HG02973 (cell line): ENCODE measurements around the gene CHST14.
A peak's percentile ranks its signal among the peaks of the same experiment; 100 is the strongest.

Source experiments
- ATAC-seq: cut with Tn5 transposase; IDR thresholded peaks from one replicate; pipeline ENCODE4 v1.9.1; 2021; ENCODE audit warnings: moderate library complexity; ENCODE audit not compliant: unreplicated experiment

CHST14 gene

GRCh38 chr15:40461958-40462357 lies 8.8 kb upstream of the CHST14 start:
- ATAC-seq = no peak

DNA sequence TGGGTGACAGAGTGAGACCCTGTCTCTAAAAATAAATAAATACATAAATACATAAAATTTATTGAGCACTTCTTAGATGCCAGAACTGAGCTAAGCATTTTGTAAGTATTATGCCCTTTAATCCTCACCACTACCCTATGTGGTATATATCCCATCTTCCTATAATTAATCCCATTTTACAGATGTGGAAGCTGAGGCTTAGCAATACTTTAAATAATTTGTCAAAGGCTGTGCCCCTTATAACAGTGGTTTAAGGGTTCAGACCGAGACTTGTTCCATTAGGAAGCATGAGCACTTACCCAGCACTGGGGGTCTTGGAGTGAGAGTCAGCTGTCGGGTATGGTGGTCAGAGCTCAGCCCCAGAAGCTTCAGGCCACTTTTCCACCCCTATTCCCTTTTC lies 7.5 kb upstream of the CHST14 start:
- ATAC-seq = no peak

- ATAC-seq = no peak
These were observed 6.8 kb upstream of the CHST14 start for GRCh38 chr15:40463886-40464545.

DNA sequence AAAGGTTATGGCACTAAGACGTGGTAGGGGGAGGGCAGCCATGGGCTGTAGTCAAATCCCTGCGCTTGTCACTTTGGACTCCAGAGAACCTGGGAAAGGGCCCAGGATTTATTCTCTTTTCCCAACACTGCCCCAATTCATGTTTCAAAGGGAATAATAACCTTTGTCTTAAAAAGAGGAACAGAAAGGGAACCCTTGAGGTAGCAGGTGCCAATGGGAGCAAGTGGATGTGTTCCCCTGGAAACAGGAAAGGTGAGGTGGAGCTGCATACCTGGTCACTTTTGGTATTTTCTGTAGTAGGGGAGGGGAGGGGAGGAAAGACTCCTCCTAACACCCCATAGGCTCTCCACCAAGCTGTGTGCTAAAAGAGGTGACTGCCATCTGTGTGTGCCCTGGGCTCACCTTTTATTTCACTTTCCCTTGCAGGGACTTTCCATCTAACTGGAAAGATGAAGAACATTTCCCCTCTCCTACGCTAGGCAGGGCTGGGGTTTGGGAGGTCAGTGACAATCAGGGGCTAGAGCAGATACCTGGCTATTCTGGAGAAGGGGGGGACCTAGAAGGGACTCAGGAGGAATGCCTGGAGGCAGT lies 6.1 kb upstream of the CHST14 start:
- no peak for ATAC-seq

DNA sequence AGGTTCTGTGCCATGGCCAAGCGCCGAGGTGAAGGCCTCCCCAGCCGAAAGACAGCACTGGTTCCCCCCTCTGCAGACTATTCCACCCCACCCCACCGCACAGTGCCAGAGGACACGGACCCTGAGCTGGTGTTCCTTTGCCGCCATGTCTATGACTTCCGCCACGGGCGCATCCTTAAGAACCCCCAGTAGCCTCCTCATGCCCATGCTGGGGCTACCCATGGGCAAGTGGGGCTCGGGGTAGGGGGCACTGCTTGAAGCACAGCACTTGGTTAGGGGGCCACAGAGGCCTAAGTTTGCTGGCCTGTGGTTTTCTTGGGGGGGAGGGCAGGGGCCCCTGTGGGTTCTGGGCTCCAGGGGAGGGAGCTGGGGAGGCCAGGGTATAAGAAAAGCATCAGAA lies 4.8 kb upstream of the CHST14 start:
- no peak for ATAC-seq

- ATAC-seq = no peak
These were observed 4.1 kb upstream of the CHST14 start for GRCh38 chr15:40466426-40467260.

- no peak for ATAC-seq
These were observed 3.5 kb upstream of the CHST14 start for GRCh38 chr15:40467261-40467615.

DNA sequence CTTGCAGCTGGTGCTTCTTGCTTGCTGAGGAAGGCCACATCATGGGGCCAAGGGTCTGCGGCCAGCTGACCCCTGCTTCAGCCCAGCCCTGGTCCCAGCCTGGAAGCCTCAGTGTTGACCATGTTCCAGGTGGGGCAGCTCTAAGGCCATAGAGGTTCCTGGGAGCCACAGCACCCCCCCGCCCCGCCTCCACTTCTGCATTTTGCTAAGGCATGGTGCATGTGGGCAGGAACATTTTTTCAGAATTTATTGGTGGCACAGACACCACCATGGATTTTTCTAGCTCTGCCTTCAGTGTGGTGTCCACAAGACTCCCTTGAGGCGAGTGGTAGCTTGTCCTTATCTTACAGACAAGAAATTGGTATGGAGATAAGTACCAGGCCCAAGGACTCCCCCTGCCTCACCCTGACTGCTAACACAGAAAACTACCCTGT lies 1.9 kb upstream of the CHST14 start:
- no peak for ATAC-seq

GRCh38 chr15:40469776-40470390 lies 901 bp upstream of the CHST14 start:
- ATAC-seq = no peak

DNA sequence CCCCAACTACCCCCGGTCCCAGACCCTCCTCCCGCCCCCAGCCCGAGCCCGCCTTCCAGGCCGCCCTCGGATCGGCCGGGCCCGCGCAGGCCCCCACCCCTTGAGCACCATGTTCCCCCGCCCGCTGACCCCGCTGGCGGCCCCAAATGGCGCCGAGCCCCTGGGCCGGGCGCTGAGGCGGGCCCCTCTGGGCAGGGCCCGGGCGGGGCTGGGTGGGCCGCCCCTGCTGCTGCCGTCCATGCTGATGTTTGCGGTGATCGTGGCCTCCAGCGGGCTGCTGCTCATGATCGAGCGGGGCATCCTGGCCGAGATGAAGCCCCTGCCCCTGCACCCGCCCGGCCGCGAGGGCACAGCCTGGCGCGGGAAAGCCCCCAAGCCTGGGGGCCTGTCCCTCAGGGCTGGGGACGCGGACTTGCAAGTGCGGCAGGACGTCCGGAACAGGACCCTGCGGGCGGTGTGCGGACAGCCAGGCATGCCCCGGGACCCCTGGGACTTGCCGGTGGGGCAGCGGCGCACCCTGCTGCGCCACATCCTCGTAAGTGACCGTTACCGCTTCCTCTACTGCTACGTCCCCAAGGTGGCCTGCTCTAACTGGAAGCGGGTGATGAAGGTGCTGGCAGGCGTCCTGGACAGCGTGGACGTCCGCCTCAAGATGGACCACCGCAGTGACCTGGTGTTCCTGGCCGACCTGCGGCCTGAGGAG lies 472 bp downstream of the CHST14 start:
- ATAC-seq = peak; percentile 41

GRCh38 chr15:40471808-40472150 lies 995 bp downstream of the CHST14 start:
- no peak for ATAC-seq

DNA sequence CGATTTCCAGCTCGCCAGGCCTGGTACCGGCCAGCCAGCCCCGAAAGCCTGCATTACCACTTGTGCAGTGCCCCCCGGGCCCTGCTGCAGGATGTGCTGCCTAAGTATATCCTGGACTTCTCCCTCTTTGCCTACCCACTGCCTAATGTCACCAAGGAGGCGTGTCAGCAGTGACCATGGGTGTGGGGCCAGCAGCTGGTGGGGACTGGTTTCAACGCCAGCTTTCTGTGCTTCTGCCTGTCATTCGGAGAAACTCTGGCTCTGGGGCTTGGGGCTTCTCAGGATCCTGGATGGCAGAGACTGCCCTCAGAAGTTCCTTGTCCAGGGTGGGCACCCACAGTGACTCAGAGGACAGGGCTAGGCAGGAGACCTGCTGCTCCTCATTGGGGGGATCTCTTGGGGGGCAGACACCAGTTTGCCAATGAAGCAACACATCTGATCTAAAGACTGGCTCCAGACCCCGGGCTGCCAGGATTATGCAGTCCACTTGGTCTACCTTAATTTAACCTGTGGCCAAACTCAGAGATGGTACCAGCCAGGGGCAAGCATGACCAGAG lies 1.5 kb downstream of the CHST14 start:
- ATAC-seq = no peak

- no peak for ATAC-seq
These were observed 3.8 kb downstream of the CHST14 start for GRCh38 chr15:40474581-40474980.

- ATAC-seq = no peak
These were observed 7.0 kb downstream of the CHST14 start for GRCh38 chr15:40477642-40478327.

- no peak for ATAC-seq
These were observed 8.2 kb downstream of the CHST14 start for GRCh38 chr15:40479024-40479423.

DNA sequence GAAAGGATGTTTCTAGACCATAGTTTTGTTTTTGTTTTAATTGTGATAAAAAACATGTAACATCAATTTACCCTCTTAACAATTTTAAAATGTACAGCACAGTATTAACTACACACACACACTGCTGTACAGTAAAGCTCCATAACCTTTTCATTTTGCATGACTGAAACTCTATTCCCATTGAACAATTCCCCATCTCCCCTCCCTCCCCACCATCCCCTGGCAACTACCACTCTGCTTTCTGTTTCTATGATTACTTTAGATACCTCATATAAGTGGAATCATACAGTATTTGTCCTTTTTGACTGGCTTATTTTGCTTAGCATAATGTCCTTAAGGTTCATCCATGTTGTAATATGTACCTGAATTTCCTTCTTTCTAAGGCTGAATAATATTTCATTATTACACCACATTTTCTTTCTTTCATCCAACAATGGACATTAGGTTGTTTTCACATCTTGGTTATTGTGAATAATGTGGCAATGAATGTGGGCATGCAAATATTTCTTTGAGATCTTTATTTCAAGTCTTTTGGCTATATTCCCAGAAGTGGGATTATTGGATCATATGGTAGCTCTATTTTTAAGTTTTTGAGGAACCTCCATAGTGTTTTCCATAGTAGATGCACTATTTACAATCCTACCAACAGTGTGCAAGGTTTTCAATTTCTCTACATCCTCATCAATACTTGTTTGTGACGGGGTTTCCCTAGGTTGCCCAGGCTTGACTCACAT lies 10.7 kb downstream of the CHST14 start:
- no peak for ATAC-seq

GRCh38 chr15:40483919-40484318 lies 13.1 kb downstream of the CHST14 start:
- no peak for ATAC-seq

DNA sequence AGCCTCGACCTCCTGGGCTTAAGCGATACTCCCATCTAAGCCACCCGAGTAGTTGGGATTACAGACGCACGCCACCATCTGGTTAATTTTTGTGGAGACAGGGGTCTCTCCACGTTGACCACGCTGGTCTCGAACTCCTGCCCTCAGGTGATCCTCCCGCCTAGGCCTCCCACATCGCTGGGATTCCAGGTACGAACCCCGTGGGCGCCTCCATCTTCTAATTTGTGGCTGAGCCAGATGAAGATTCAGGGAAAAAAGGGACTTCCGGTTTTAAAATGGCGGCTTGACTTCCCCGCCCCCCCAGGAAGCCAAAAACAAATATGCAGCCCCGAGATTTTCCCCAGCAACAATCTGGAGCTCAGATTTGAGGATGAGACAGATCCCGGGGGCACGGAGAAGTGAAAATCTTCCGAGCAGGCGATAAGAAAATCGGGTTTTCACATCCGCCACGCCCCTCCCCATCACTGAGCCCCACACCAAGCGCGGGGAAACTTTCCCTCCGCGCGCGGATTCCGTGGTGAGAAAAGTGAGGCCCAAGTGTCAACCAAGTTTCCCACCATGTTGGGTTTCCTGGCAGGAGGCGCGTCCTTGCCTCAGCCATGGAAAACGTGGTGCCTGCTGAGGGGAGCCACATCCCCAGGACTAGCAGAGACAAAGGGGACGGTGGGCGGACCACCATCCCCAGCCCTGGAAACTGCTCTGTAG lies 15.4 kb downstream of the CHST14 start:
- ATAC-seq = no peak
